Measurements from ENCODE around the gene PCDHAC2. TPM values are rescaled to one million over a fixed set of nuclear protein-coding genes. Genes with fewer than 3 reads are reported as not detected.

The PCDHAC2 gene
- total and polyA plus RNA-seq, 2 experiments from 2014 or later, result 18.9 to 47.8 TPM

GRCh38 chr5:140988100-140988499, 21.8 kb downstream of the PCDHAC2 start:
- no peak for TF ChIP-seq CTCF (IDR thresholded peaks at IDR 0.05; ENCODE audit: low read depth, low read length)

GRCh38 chr5:140988608-140989007, 22.3 kb downstream of the PCDHAC2 start:
- DNase-seq (ENCODE audit: low read depth in 1 of 2, low spot score in 1 of 2), result no peak
- TF ChIP-seq CTCF (IDR thresholded peaks at IDR 0.05; ENCODE audit: low read depth, low read length), result no peak
- H3K4me3 ChIP-seq, result no peak overlapping the region
- H3K27me3 ChIP-seq, result no peaks in the 10 kb centered on the region
- no peaks in the 10 kb centered on the region for H3K9me3 ChIP-seq (ENCODE audit: low read depth)
- H3K27ac ChIP-seq, result no peak overlapping the region
- peaks cover 39% of the 10 kb centered on the region for H3K4me1 ChIP-seq (ENCODE audit: low read depth)
- peaks cover 1% of the 10 kb centered on the region for H3K36me3 ChIP-seq

More at GRCh38 chr5:140988100-140988499, 21.8 kb downstream of the PCDHAC2 start:
- Histone ChIP-seq H3K36me3 (peaks cover 3% of the 10 kb centered on the region), H3K27me3 (no peaks in the 10 kb centered on the region), H3K4me1 (ENCODE audit: low read depth) (peaks cover 39% of the 10 kb centered on the region), H3K4me3 (no peak overlapping the region), H3K27ac (no peak overlapping the region), H3K9me3 (ENCODE audit: low read depth) (no peaks in the 10 kb centered on the region)
- peak in 1 of 2 donors; percentile 28 for DNase-seq (ENCODE audit: low read depth in 1 of 2, low spot score in 1 of 2)

GRCh38 chr5:140989254-140990020, 23.2 kb downstream of the PCDHAC2 start:
- Histone ChIP-seq H3K27me3 (no peaks in the 10 kb centered on the region), H3K27ac (peak overlapping the region; percentile 65), H3K4me1 (ENCODE audit: low read depth) (peaks cover 39% of the 10 kb centered on the region), H3K9me3 (ENCODE audit: low read depth) (no peaks in the 10 kb centered on the region), H3K36me3 (no peaks in the 10 kb centered on the region), H3K4me3 (no peak overlapping the region)
- TF ChIP-seq CTCF (IDR thresholded peaks at IDR 0.05; ENCODE audit: low read depth, low read length), result no peak
- DNase-seq (ENCODE audit: low read depth in 1 of 2, low spot score in 1 of 2), result peak in 1 of 2 donors; percentile 31

GRCh38 chr5:140992828-140993227, 26.6 kb downstream of the PCDHAC2 start:
- no peaks in the 10 kb centered on the region for H3K9me3 ChIP-seq (ENCODE audit: low read depth)
- TF ChIP-seq CTCF (IDR thresholded peaks at IDR 0.05; ENCODE audit: low read depth, low read length), result no peak
- no peaks in the 10 kb centered on the region for H3K27me3 ChIP-seq
- no peak for DNase-seq (ENCODE audit: low read depth in 1 of 2, low spot score in 1 of 2)
- H3K36me3 ChIP-seq, result no peaks in the 10 kb centered on the region
- peaks cover 35% of the 10 kb centered on the region for H3K4me1 ChIP-seq (ENCODE audit: low read depth)
- no peak overlapping the region for H3K27ac ChIP-seq
- H3K4me3 ChIP-seq, result no peak overlapping the region

GRCh38 chr5:140996060-140996459, 29.8 kb downstream of the PCDHAC2 start:
- H3K27ac ChIP-seq, result peak overlapping the region; percentile 40

More at GRCh38 chr5:140996060-140996459, 29.8 kb downstream of the PCDHAC2 start:
- DNase-seq (ENCODE audit: low read depth in 1 of 2, low spot score in 1 of 2), result peak; percentile 21 to 59
- no peak for TF ChIP-seq CTCF (IDR thresholded peaks at IDR 0.05; ENCODE audit: low read depth, low read length)
- no peaks in the 10 kb centered on the region for H3K27me3 ChIP-seq
- H3K4me1 ChIP-seq (ENCODE audit: low read depth), result peaks cover 25% of the 10 kb centered on the region
- no peaks in the 10 kb centered on the region for H3K9me3 ChIP-seq (ENCODE audit: low read depth)
- H3K4me3 ChIP-seq, result no peak overlapping the region
- no peaks in the 10 kb centered on the region for H3K36me3 ChIP-seq

Data from cardiac muscle cell (in vitro differentiated cells and primary cell).